ENCODE results near the gene KIF3C.

DNA sequence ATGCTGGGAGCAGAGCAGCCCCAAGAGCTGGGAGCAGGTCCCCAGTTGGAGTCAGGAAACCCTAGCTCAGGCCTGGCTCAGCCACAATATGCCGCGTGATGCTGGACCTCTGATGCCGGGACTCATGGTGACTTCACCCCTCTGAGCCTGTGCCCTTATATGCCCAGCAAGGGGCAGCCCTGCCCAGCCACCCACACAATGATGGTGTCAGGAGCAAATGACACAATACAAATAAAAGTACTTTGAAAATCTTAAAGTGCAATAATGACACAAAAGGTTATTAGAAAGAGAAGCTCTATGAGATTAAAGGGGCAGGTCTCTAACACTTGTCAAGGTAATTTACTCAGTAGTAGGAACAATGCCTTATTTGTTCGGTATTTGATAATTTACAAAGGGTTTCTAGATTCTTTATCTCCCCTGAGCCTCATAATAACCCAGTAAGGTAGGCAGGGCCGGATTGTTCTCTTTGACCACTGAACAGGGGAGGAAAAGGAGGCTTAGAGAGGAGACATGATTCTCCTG is 18.3 kb upstream of the KIF3C start:
- no peak for TF ChIP-seq ZNF274 (IDR thresholded peaks at IDR 0.05; ENCODE audit: insufficient read depth, insufficient read length)
- no peak for TF ChIP-seq YY1 (IDR thresholded peaks at IDR 0.05; ENCODE audit: low read depth, low read length)
- TF ChIP-seq, protein P1, sequence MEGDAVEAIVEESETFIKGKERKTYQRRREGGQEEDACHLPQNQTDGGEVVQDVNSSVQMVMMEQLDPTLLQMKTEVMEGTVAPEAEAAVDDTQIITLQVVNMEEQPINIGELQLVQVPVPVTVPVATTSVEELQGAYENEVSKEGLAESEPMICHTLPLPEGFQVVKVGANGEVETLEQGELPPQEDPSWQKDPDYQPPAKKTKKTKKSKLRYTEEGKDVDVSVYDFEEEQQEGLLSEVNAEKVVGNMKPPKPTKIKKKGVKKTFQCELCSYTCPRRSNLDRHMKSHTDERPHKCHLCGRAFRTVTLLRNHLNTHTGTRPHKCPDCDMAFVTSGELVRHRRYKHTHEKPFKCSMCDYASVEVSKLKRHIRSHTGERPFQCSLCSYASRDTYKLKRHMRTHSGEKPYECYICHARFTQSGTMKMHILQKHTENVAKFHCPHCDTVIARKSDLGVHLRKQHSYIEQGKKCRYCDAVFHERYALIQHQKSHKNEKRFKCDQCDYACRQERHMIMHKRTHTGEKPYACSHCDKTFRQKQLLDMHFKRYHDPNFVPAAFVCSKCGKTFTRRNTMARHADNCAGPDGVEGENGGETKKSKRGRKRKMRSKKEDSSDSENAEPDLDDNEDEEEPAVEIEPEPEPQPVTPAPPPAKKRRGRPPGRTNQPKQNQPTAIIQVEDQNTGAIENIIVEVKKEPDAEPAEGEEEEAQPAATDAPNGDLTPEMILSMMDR (IDR thresholded peaks at IDR 0.05 in 2 of 3, conservative IDR thresholded peaks at IDR 0.05 in 1 of 3; ENCODE audit: control insufficient read depth in 2 of 3, extremely low read depth in 1 of 3, insufficient read depth in 1 of 3, low read depth in 3 of 3, low read length in 3 of 3), result no peak
- no peak for TF ChIP-seq ZSCAN29 (IDR thresholded peaks at IDR 0.05)
- TF ChIP-seq CHD2 (IDR thresholded peaks at IDR 0.05; ENCODE audit: borderline replicate concordance, low read depth, low read length), result no peak

All from GM12878 (cell line).